Stimulated activated naive CD8-positive, alpha-beta T cell treated with anti-CD3 and anti-CD28 coated beads, Interleukin-15, Interleukin-2, amounts not matched to agents 100 U/mL and 50 U/mL, for 24 hours (primary cell): ENCODE measurements around the gene CEP250.
"Not testable (repeated sequence)": the region's sequence is repeated elsewhere in the genome, so short reads cannot be mapped to it uniquely, and the experiment has no call there.

Source experiments
- ATAC-seq: fragments of 150-1000 bp; cut with Tn5 transposase; one replicate; pipeline ENCODE4 v1.10.0; 2021
- DNase-seq: peaks from one replicate; pipeline ENCODE4 v3.0.0; 2021

Gene CEP250

GRCh38 chr20:35451295-35451694 lies 4.1 kb upstream of the CEP250 start:
- ATAC-seq = no peak
- no peak for DNase-seq

GRCh38 chr20:35453647-35454046 lies 1.8 kb upstream of the CEP250 start:
- no peak for ATAC-seq
- DNase-seq = no peak

- not testable (repeated sequence) for ATAC-seq, DNase-seq
These were observed 1.3 kb downstream of the CEP250 start for GRCh38 chr20:35456700-35457099.

- ATAC-seq, DNase-seq: not testable (repeated sequence)
These were observed 2.1 kb downstream of the CEP250 start for GRCh38 chr20:35457539-35457938.

- DNase-seq (no peak), ATAC-seq (no peak)
These were observed 3.0 kb downstream of the CEP250 start for GRCh38 chr20:35458388-35458787.

GRCh38 chr20:35461620-35462019 lies 6.2 kb downstream of the CEP250 start:
- ATAC-seq = no peak
- no peak for DNase-seq

- ATAC-seq = no peak
- no peak for DNase-seq
These were observed 7.0 kb downstream of the CEP250 start for GRCh38 chr20:35462351-35462750.

GRCh38 chr20:35463455-35464300 lies 8.3 kb downstream of the CEP250 start:
- peak; percentile 55 for DNase-seq
- peak; percentile 76 for ATAC-seq

- no peak for ATAC-seq
- DNase-seq = no peak
These were observed 10.6 kb downstream of the CEP250 start for GRCh38 chr20:35465976-35466375.

GRCh38 chr20:35466856-35467255 lies 11.5 kb downstream of the CEP250 start:
- ATAC-seq = no peak
- no peak for DNase-seq

- no peak for DNase-seq
- ATAC-seq = no peak
These were observed 12.2 kb downstream of the CEP250 start for GRCh38 chr20:35467339-35468224.

GRCh38 chr20:35468671-35469334 lies 13.4 kb downstream of the CEP250 start:
- DNase-seq (no peak), ATAC-seq (no peak)

GRCh38 chr20:35472209-35472608 lies 16.8 kb downstream of the CEP250 start:
- no peak for ATAC-seq
- no peak for DNase-seq

- DNase-seq (no peak), ATAC-seq (no peak)
These were observed 18.3 kb downstream of the CEP250 start for GRCh38 chr20:35473684-35474083.

GRCh38 chr20:35474303-35474871 lies 19.0 kb downstream of the CEP250 start:
- no peak for DNase-seq
- ATAC-seq = no peak

- DNase-seq (no peak), ATAC-seq (no peak)
These were observed 20.9 kb downstream of the CEP250 start for GRCh38 chr20:35476288-35476687.

GRCh38 chr20:35478804-35479472 lies 23.5 kb downstream of the CEP250 start:
- ATAC-seq = peak; percentile 43

GRCh38 chr20:35479798-35480197 lies 24.4 kb downstream of the CEP250 start:
- DNase-seq (no peak), ATAC-seq (no peak)

More at GRCh38 chr20:35478804-35479472, 23.5 kb downstream of the CEP250 start:
- DNase-seq = no peak

GRCh38 chr20:35487479-35487878 lies 32.1 kb downstream of the CEP250 start:
- no peak for DNase-seq
- ATAC-seq = no peak

- DNase-seq (no peak), ATAC-seq (no peak)
These were observed 34.3 kb downstream of the CEP250 start for GRCh38 chr20:35489717-35490116.

GRCh38 chr20:35490736-35491181 lies 35.4 kb downstream of the CEP250 start:
- ATAC-seq (peak; percentile 98), DNase-seq (peak; percentile 62)
